ENCODE data around the gene AFF1. TPM values are rescaled to one million over a fixed set of nuclear protein-coding genes. Genes with fewer than 3 reads are reported as not detected.
A peak's percentile ranks its signal among the peaks of the same experiment; 100 is the strongest.

AFF1 gene
- total RNA-seq, 1 donor from 2014 or later, result 58.2 TPM

DNA sequence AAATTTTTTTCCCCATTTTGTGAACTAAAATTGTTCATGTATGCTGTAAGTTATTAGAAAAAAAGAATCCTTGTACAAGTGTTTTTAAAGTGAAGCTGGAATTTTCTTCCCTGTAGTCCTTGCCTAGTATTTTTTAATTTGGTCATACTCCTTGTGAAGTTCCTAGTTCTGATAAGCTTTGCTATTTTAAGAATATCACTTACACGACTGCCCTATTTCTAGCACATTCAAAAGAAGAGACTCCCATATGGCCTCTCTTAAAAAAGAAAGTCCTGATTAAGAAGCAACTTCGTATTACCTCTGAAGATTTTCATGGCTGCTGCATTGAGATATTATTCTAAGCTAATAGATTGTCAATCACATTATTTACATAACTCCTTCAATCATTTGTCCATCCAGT is 198.4 kb downstream of the AFF1 start:
- Histone ChIP-seq H3K79me2 (ENCODE audit: insufficient read depth, low read length) (no peaks in the 10 kb centered on the region), H3K4me2 (ENCODE audit: low read length) (no peak overlapping the region), H3K4me1 (ENCODE audit: insufficient read depth, low read length) (no peaks in the 10 kb centered on the region), H3K4me3 (ENCODE audit: insufficient read depth, low read depth, low read length) (no peak overlapping the region), H3K27ac (ENCODE audit: low read depth, low read length) (no peak overlapping the region), H3K27me3 (ENCODE audit: insufficient read depth, low read length) (no peaks in the 10 kb centered on the region), H4K20me1 (ENCODE audit: insufficient read depth, low read length) (no peaks in the 10 kb centered on the region), H3K9ac (ENCODE audit: low read length) (no peak overlapping the region), H3K36me3 (ENCODE audit: insufficient read depth, low read length) (peaks cover 15% of the 10 kb centered on the region), H2AFZ (ENCODE audit: low read depth, low read length) (no peak overlapping the region), H3K9me3 (ENCODE audit: insufficient read depth, low read depth, low read length) (no peaks in the 10 kb centered on the region)
- H3K36me3 Mint-ChIP-seq (ENCODE audit: low read depth, unreplicated experiment), result peaks cover 35% of the 10 kb centered on the region
- DNase-seq (ENCODE audit: low read depth) (no peak), FAIRE-seq (no peak)
- no peaks in the 10 kb centered on the region for H3K27me3 Mint-ChIP-seq (ENCODE audit: low read depth, unreplicated experiment)
- no peak overlapping the region for H3K27ac Mint-ChIP-seq (ENCODE audit: unreplicated experiment)
- H3K9me3 Mint-ChIP-seq (ENCODE audit: unreplicated experiment), result no peaks in the 10 kb centered on the region
- no peak overlapping the region for H3K4me3 Mint-ChIP-seq (ENCODE audit: unreplicated experiment)
- H3K4me1 Mint-ChIP-seq (ENCODE audit: low read depth, unreplicated experiment), result peaks cover 9% of the 10 kb centered on the region
- no peak for TF ChIP-seq EZH2 (IDR thresholded peaks at IDR 0.05; ENCODE audit: insufficient read depth, low read length)
- TF ChIP-seq, protein P1, sequence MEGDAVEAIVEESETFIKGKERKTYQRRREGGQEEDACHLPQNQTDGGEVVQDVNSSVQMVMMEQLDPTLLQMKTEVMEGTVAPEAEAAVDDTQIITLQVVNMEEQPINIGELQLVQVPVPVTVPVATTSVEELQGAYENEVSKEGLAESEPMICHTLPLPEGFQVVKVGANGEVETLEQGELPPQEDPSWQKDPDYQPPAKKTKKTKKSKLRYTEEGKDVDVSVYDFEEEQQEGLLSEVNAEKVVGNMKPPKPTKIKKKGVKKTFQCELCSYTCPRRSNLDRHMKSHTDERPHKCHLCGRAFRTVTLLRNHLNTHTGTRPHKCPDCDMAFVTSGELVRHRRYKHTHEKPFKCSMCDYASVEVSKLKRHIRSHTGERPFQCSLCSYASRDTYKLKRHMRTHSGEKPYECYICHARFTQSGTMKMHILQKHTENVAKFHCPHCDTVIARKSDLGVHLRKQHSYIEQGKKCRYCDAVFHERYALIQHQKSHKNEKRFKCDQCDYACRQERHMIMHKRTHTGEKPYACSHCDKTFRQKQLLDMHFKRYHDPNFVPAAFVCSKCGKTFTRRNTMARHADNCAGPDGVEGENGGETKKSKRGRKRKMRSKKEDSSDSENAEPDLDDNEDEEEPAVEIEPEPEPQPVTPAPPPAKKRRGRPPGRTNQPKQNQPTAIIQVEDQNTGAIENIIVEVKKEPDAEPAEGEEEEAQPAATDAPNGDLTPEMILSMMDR (IDR thresholded peaks at IDR 0.05; ENCODE audit: insufficient read depth, low read depth, low read length), result no peak

DNA sequence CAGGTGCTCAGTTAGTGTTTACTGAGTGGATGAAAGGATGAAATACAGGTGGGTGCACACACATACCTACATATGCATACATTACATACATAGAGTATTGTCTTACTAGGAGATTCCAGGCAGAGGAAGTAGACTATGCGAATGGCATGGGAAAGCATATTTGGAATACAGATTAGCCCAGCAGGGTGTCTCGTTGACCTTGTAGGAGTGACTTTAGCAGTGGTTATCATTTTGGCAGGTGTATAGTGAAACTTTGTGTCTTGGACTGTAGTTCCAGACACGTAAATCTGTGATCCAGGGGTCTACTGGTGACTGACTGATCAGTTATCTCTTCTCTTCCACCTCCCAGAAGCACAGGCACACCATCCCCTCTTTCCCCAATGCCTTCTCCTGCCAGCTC is 199.3 kb downstream of the AFF1 start:
- Histone ChIP-seq H3K4me1 (ENCODE audit: insufficient read depth, low read length) (no peaks in the 10 kb centered on the region), H3K9ac (ENCODE audit: low read length) (no peak overlapping the region), H3K27me3 (ENCODE audit: insufficient read depth, low read length) (no peaks in the 10 kb centered on the region), H3K79me2 (ENCODE audit: insufficient read depth, low read length) (no peaks in the 10 kb centered on the region), H3K27ac (ENCODE audit: low read depth, low read length) (no peak overlapping the region), H3K36me3 (ENCODE audit: insufficient read depth, low read length) (peaks cover 12% of the 10 kb centered on the region), H4K20me1 (ENCODE audit: insufficient read depth, low read length) (no peaks in the 10 kb centered on the region), H2AFZ (ENCODE audit: low read depth, low read length) (no peak overlapping the region), H3K4me3 (ENCODE audit: insufficient read depth, low read depth, low read length) (no peak overlapping the region), H3K9me3 (ENCODE audit: insufficient read depth, low read depth, low read length) (no peaks in the 10 kb centered on the region), H3K4me2 (ENCODE audit: low read length) (no peak overlapping the region)
- H3K27me3 Mint-ChIP-seq (ENCODE audit: low read depth, unreplicated experiment), result no peaks in the 10 kb centered on the region
- peaks cover 32% of the 10 kb centered on the region for H3K36me3 Mint-ChIP-seq (ENCODE audit: low read depth, unreplicated experiment)
- no peaks in the 10 kb centered on the region for H3K9me3 Mint-ChIP-seq (ENCODE audit: unreplicated experiment)
- H3K4me1 Mint-ChIP-seq (ENCODE audit: low read depth, unreplicated experiment), result peaks cover 9% of the 10 kb centered on the region
- no peak for DNase-seq (ENCODE audit: low read depth)
- no peak overlapping the region for H3K4me3 Mint-ChIP-seq (ENCODE audit: unreplicated experiment)
- TF ChIP-seq, protein P1 (IDR thresholded peaks at IDR 0.05; ENCODE audit: insufficient read depth, low read depth, low read length), result no peak
- no peak for TF ChIP-seq EZH2 (IDR thresholded peaks at IDR 0.05; ENCODE audit: insufficient read depth, low read length)
- peak overlapping the region; percentile 8 for H3K27ac Mint-ChIP-seq (ENCODE audit: unreplicated experiment)
- no peak for FAIRE-seq

DNA sequence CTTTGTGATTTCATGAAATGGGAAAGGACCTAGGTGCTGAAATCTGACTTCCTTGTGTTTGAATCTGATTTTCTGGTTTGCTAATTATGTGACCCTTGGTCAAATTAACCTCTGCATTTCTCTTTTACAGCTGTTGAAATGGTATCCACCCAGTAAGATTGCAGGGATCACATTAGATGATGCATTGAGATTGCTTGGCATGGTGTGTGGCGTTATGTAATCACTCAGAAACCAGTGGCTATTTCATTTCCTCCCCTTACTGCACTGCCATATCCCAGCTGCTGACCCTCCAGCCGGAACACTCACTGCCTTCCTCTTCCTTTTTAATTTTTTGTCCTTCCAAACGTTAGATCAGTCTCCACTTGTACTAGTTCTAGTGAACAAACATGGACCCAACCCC is 206.6 kb downstream of the AFF1 start:
- FAIRE-seq, result no peak
- no peak overlapping the region for H3K27ac Mint-ChIP-seq (ENCODE audit: unreplicated experiment)
- Histone ChIP-seq H3K27me3 (ENCODE audit: insufficient read depth, low read length) (no peaks in the 10 kb centered on the region), H3K4me3 (ENCODE audit: insufficient read depth, low read depth, low read length) (no peak overlapping the region), H4K20me1 (ENCODE audit: insufficient read depth, low read length) (no peaks in the 10 kb centered on the region), H3K79me2 (ENCODE audit: insufficient read depth, low read length) (no peaks in the 10 kb centered on the region), H3K36me3 (ENCODE audit: insufficient read depth, low read length) (no peaks in the 10 kb centered on the region), H2AFZ (ENCODE audit: low read depth, low read length) (no peak overlapping the region), H3K27ac (ENCODE audit: low read depth, low read length) (no peak overlapping the region), H3K4me2 (ENCODE audit: low read length) (no peak overlapping the region), H3K4me1 (ENCODE audit: insufficient read depth, low read length) (no peaks in the 10 kb centered on the region), H3K9ac (ENCODE audit: low read length) (no peak overlapping the region), H3K9me3 (ENCODE audit: insufficient read depth, low read depth, low read length) (no peaks in the 10 kb centered on the region)
- H3K27me3 Mint-ChIP-seq (ENCODE audit: low read depth, unreplicated experiment), result no peaks in the 10 kb centered on the region
- H3K36me3 Mint-ChIP-seq (ENCODE audit: low read depth, unreplicated experiment), result peaks cover 15% of the 10 kb centered on the region
- no peak for DNase-seq (ENCODE audit: low read depth)
- H3K4me1 Mint-ChIP-seq (ENCODE audit: low read depth, unreplicated experiment), result peaks cover 17% of the 10 kb centered on the region
- TF ChIP-seq EZH2 (IDR thresholded peaks at IDR 0.05; ENCODE audit: insufficient read depth, low read length), result no peak
- no peaks in the 10 kb centered on the region for H3K9me3 Mint-ChIP-seq (ENCODE audit: unreplicated experiment)
- H3K4me3 Mint-ChIP-seq (ENCODE audit: unreplicated experiment), result no peak overlapping the region
